Vagina (tissue), 2 donors: ENCODE data around the gene HMBS. TPM values are rescaled to one million over a fixed set of nuclear protein-coding genes. Genes with fewer than 3 reads are reported as not detected.
"Not testable (repeated sequence)": the region's sequence is repeated elsewhere in the genome, so short reads cannot be mapped to it uniquely, and the experiment has no call there.

Experiments
- DNase-seq, 2 donors: peaks; one replicate each; pipeline ENCODE4 v3.0.0-alpha.2; 2017; ENCODE audit errors: extremely low spot score in 2 of 2
- H3K27ac ChIP-seq: fragments of 200-600 bp; sonication (generic); one replicate; pipeline ENCODE4 v1.5.1; 2019
- H3K27me3 ChIP-seq: fragments of 200-600 bp; sonication (generic); one replicate; pipeline ENCODE4 v1.5.1; 2019
- H3K36me3 ChIP-seq, 2 donors: fragments of 200-600 bp; sonication (generic); one replicate each; pipeline ENCODE4 v1.5.1; 2017 to 2019
- H3K4me1 ChIP-seq: fragments of 200-600 bp; sonication (generic); one replicate; pipeline ENCODE4 v1.5.1; 2019
- H3K4me3 ChIP-seq, 2 donors: fragments of 200-600 bp; sonication (generic); 1 replicate in 1 of 2; 2 replicates in 1 of 2; pipeline ENCODE4 v1.5.1; 2016 to 2019
- H3K9me3 ChIP-seq: fragments of 200-600 bp; sonication (generic); one replicate; pipeline ENCODE4 v1.5.1; 2019
- CTCF ChIP-seq, 3 experiments: fragments of 450-650 bp in 2 of 3; fragments of 200-600 bp in 1 of 3; sonication (generic) in 1 of 3; IDR thresholded peaks; one replicate each; pipeline ENCODE4 v1.5.1; 2017 to 2019; ENCODE audit warnings: antibody characterized with exemption in 3 of 3, mild to moderate bottlenecking in 2 of 3, moderate library complexity in 2 of 3
- POLR2A ChIP-seq, 2 donors: fragments of 450-650 bp; IDR thresholded peaks; one replicate each; pipeline ENCODE4 v1.6.1; 2017; ENCODE audit warnings: antibody characterized with exemption in 2 of 2, mild to moderate bottlenecking in 2 of 2, moderate library complexity in 2 of 2
- POLR2AphosphoS5 ChIP-seq, 2 donors: sonication (generic); formaldehyde crosslinking; IDR thresholded peaks; one replicate each; pipeline ENCODE4 v1.9.0; 2017; ENCODE audit warnings: antibody characterized with exemption in 2 of 2, mild to moderate bottlenecking in 2 of 2, low read depth in 1 of 2; ENCODE audit not compliant: insufficient read depth in 1 of 2
- intact Hi-C: fragments of 100-400 bp; cut with DNase I; formaldehyde crosslinking; loops from one replicate; pipeline ENCODE4 v1.15.1; 2023
- total RNA-seq: library from RNA; depleted of rRNA; stranded (reverse); fragments of >200 nt; gene quantifications from one replicate; pipeline ENCODE4 v1.2.3, GENCODE V29; 2016

The HMBS gene
- total RNA-seq, 1 donor from 2014 or later: 13.5 TPM

- H3K27ac ChIP-seq: peak overlapping the region; percentile 72
These were observed 28.2 kb upstream of the HMBS start for GRCh38 chr11:119056421-119056999.

GRCh38 chr11:119057000-119057769 lies 27.5 kb upstream of the HMBS start, which contains the start of gene HYOU1:
Gene HYOU1, minus strand, starts transcription at chr11:119057205. Its CDS starts 1,045 bp downstream, at chr11:119056160.
- DNase-seq: peak in 1 of 2 donors; percentile 97
- Histone ChIP-seq H3K4me1 (peaks cover 28% of the 10 kb centered on the region), H3K27me3 (no peaks in the 10 kb centered on the region), H3K9me3 (no peaks in the 10 kb centered on the region), H3K27ac (peak within 1 kb of the TSS; percentile 72), H3K36me3 (peaks cover 0 to 30% of the 10 kb centered on the region in 2 donors), H3K4me3 (peak within 1 kb of the TSS; percentile 83 to 88)
- TF ChIP-seq POLR2AphosphoS5 (IDR thresholded peaks at IDR 0.05; ENCODE audit: insufficient read depth in 1 of 2, low read depth in 1 of 2): peak; percentile 65 to 81
- peak in 1 of 2 donors; percentile 79 for TF ChIP-seq POLR2A (IDR thresholded peaks at IDR 0.05)
- TF ChIP-seq CTCF (IDR thresholded peaks at IDR 0.05): no peak
- intact Hi-C loops: no loop called here

More at GRCh38 chr11:119056421-119056999, 28.2 kb upstream of the HMBS start:
- Histone ChIP-seq H3K36me3 (peaks cover 0 to 36% of the 10 kb centered on the region in 2 donors), H3K4me3 (peak overlapping the region; percentile 83 to 88), H3K9me3 (no peaks in the 10 kb centered on the region), H3K27me3 (no peaks in the 10 kb centered on the region), H3K4me1 (peaks cover 28% of the 10 kb centered on the region)
- no peak for DNase-seq
- intact Hi-C loops: no loop called here
- TF ChIP-seq POLR2A (IDR thresholded peaks at IDR 0.05): no peak
- no peak for TF ChIP-seq POLR2AphosphoS5 (IDR thresholded peaks at IDR 0.05; ENCODE audit: insufficient read depth in 1 of 2, low read depth in 1 of 2)
- TF ChIP-seq CTCF (IDR thresholded peaks at IDR 0.05): no peak

- intact Hi-C loops, H3K27ac ChIP-seq, H3K9me3 ChIP-seq, H3K4me3 ChIP-seq, H3K27me3 ChIP-seq, DNase-seq: not testable (repeated sequence)
- Histone ChIP-seq H3K36me3 (peaks cover 0 to 11% of the 10 kb centered on the region in 2 donors), H3K4me1 (peaks cover 38% of the 10 kb centered on the region)
These were observed 25.6 kb upstream of the HMBS start for GRCh38 chr11:119059128-119059527.

- DNase-seq: no peak
- TF ChIP-seq CTCF (IDR thresholded peaks at IDR 0.05) (no peak), POLR2AphosphoS5 (IDR thresholded peaks at IDR 0.05; ENCODE audit: insufficient read depth in 1 of 2, low read depth in 1 of 2) (no peak), POLR2A (IDR thresholded peaks at IDR 0.05) (no peak)
- Histone ChIP-seq H3K9me3 (no peaks in the 10 kb centered on the region), H3K27me3 (no peaks in the 10 kb centered on the region), H3K4me3 (no peak overlapping the region), H3K27ac (no peak overlapping the region), H3K36me3 (no peaks in the 10 kb centered on the region), H3K4me1 (peaks cover 27% of the 10 kb centered on the region)
- intact Hi-C loops: no loop called here
These were observed 23.4 kb upstream of the HMBS start for GRCh38 chr11:119061256-119061655.

GRCh38 chr11:119062779-119063178 lies 21.9 kb upstream of the HMBS start:
- H3K4me3 ChIP-seq: no peak overlapping the region
- H3K4me1 ChIP-seq: peaks cover 29% of the 10 kb centered on the region
- no peaks in the 10 kb centered on the region for H3K27me3 ChIP-seq
- H3K9me3 ChIP-seq: no peaks in the 10 kb centered on the region
- H3K27ac ChIP-seq: no peak overlapping the region
- no peak for DNase-seq
- intact Hi-C loops: no loop called here
- H3K36me3 ChIP-seq: no peaks in the 10 kb centered on the region
- TF ChIP-seq CTCF (IDR thresholded peaks at IDR 0.05): no peak
- no peak for TF ChIP-seq POLR2AphosphoS5 (IDR thresholded peaks at IDR 0.05; ENCODE audit: insufficient read depth in 1 of 2, low read depth in 1 of 2)
- TF ChIP-seq POLR2A (IDR thresholded peaks at IDR 0.05): no peak
